Neural cell (in vitro differentiated cells): ENCODE measurements around the gene EDNRB. TPM values are rescaled to one million over a fixed set of nuclear protein-coding genes. Genes with fewer than 3 reads are reported as not detected.

Source experiments
- H2AFZ ChIP-seq: fragments of 200-600, 300-800 bp; sonication (generic), shearing (Covaris generic); 2 replicates; pipeline ENCODE4 v1.6.0; 2014; ENCODE audit warnings: low read depth, mild to moderate bottlenecking, antibody characterized with exemption, low read length, moderate library complexity
- H3F3A ChIP-seq: fragments of 200-600 bp; shearing (Covaris generic); 2 replicates; pipeline ENCODE4 v1.6.1; 2016; ENCODE audit warnings: mild to moderate bottlenecking, moderate library complexity, mixed read lengths, antibody characterized with exemption, low read length; ENCODE audit not compliant: insufficient read depth, poor library complexity, severe bottlenecking
- H3K27ac ChIP-seq: fragments of 200-600, 300-800 bp; sonication (generic), shearing (Covaris generic); 2 replicates; pipeline ENCODE4 v1.5.1; 2014; ENCODE audit warnings: mild to moderate bottlenecking, low read length, moderate library complexity
- H3K27me3 ChIP-seq: fragments of 300-800, 200-600 bp; sonication (generic), shearing (Covaris generic); 2 replicates; pipeline ENCODE4 v1.6.0; 2014; ENCODE audit warnings: mild to moderate bottlenecking, low read depth, low read length, moderate library complexity; ENCODE audit not compliant: insufficient read depth
- H3K36me3 ChIP-seq: fragments of 300-800, 200-600 bp; sonication (generic), shearing (Covaris generic); 2 replicates; pipeline ENCODE4 v1.5.1; 2014; ENCODE audit warnings: mild to moderate bottlenecking, antibody characterized with exemption, low read length, moderate library complexity; ENCODE audit not compliant: insufficient read depth
- H3K4me2 ChIP-seq: fragments of 300-800, 200-600 bp; sonication (generic), shearing (Covaris generic); 2 replicates; pipeline ENCODE4 v1.6.0; 2014; ENCODE audit warnings: mild to moderate bottlenecking, low read length
- H3K4me3 ChIP-seq: fragments of 300-800, 200-600 bp; sonication (generic), shearing (Covaris generic); 2 replicates; pipeline ENCODE4 v1.5.1; 2014; ENCODE audit warnings: mild to moderate bottlenecking, low read length, moderate library complexity
- H3K79me2 ChIP-seq: fragments of 200-600 bp; shearing (Covaris generic); replicated peaks from 2 replicates; pipeline ENCODE4 v1.6.0; 2014; ENCODE audit warnings: mild to moderate bottlenecking, low read length, moderate library complexity; ENCODE audit not compliant: insufficient read depth
- H3K9ac ChIP-seq: fragments of 300-800, 200-600 bp; sonication (generic), shearing (Covaris generic); 2 replicates; pipeline ENCODE4 v1.6.1; 2016; ENCODE audit warnings: mild to moderate bottlenecking, low read length, mixed read lengths
- H3K9me2 ChIP-seq: fragments of 200-600 bp; shearing (Covaris generic); 2 replicates; pipeline ENCODE4 v1.6.1; 2016; ENCODE audit warnings: mild to moderate bottlenecking, low read length, mixed read lengths; ENCODE audit not compliant: insufficient read depth
- H3K9me3 ChIP-seq: fragments of 200-600, 300-800 bp; sonication (generic), shearing (Covaris generic); 2 replicates; pipeline ENCODE4 v1.6.1; 2016; ENCODE audit warnings: mild to moderate bottlenecking, mixed run types, low read length, moderate library complexity, mixed read lengths
- H4K20me1 ChIP-seq: fragments of 200-600 bp; shearing (Covaris generic); 2 replicates; pipeline ENCODE4 v1.6.1; 2016; ENCODE audit warnings: mild to moderate bottlenecking, mixed run types; ENCODE audit not compliant: insufficient read depth
- CTCF ChIP-seq: fragments of 450-650 bp; IDR thresholded peaks from 2 replicates; pipeline ENCODE4 v1.5.1; 2014; ENCODE audit warnings: antibody characterized with exemption, mild to moderate bottlenecking, moderate library complexity; ENCODE audit not compliant: poor library complexity, severe bottlenecking
- EP300 ChIP-seq: fragments of 450-650 bp; conservative IDR thresholded peaks from 2 replicates; pipeline ENCODE4 v1.6.1; 2014; ENCODE audit warnings: antibody characterized with exemption, mild to moderate bottlenecking, moderate library complexity; ENCODE audit not compliant: poor library complexity, severe bottlenecking
- EZH2 ChIP-seq: fragments of 200-600, 300-800 bp; shearing (Covaris generic), sonication (generic); IDR thresholded peaks from 2 replicates; pipeline ENCODE4 v1.6.1; 2014; ENCODE audit warnings: antibody characterized with exemption, low read length, borderline replicate concordance, mild to moderate bottlenecking; ENCODE audit not compliant: insufficient read depth, poor library complexity, severe bottlenecking
- MXI1 ChIP-seq: fragments of 450-650 bp; conservative IDR thresholded peaks from 2 replicates; pipeline ENCODE4 v1.6.1; 2014; ENCODE audit warnings: antibody characterized with exemption, mild to moderate bottlenecking; ENCODE audit not compliant: poor library complexity, severe bottlenecking
- POLR2AphosphoS5 ChIP-seq: IDR thresholded peaks from 2 replicates; pipeline ENCODE4 v1.6.1; 2012
- RAD21 ChIP-seq: fragments of 450-650 bp; conservative IDR thresholded peaks from 2 replicates; pipeline ENCODE4 v1.6.1; 2014; ENCODE audit warnings: antibody characterized with exemption, mild to moderate bottlenecking, moderate library complexity
- REST ChIP-seq: IDR thresholded peaks from 2 replicates; pipeline ENCODE4 v1.6.1; 2012; ENCODE audit warnings: borderline replicate concordance
- SMC3 ChIP-seq: fragments of 450-650 bp; conservative IDR thresholded peaks from 2 replicates; pipeline ENCODE4 v1.6.1; 2014; ENCODE audit warnings: antibody characterized with exemption, mild to moderate bottlenecking, moderate library complexity; ENCODE audit not compliant: poor library complexity
- TAF1 ChIP-seq: IDR thresholded peaks from 2 replicates; pipeline ENCODE4 v1.6.1; 2012; ENCODE audit warnings: low read depth
- polyA minus RNA-seq: library from RNA; depleted of rRNA, polyadenylated mRNA; stranded (reverse); fragments of >200 nt; gene quantifications from 2 replicates; pipeline ENCODE4 v1.2.3, GENCODE V29; 2014
- polyA plus RNA-seq: library from polyadenylated mRNA; depleted of rRNA; stranded (reverse); fragments of >200 nt; gene quantifications from 2 replicates; pipeline ENCODE4 v1.2.3, GENCODE V29; 2014

The EDNRB gene
- 0.20 TPM in 1 of 2 replicates, not detected in the other for polyA plus RNA-seq
- 0.24 TPM in 1 of 2 replicates, not detected in the other for polyA minus RNA-seq

GRCh38 chr13:77918391-77919245 lies at the start of gene EDNRB:
EDNRB (minus strand) TSS chr13:77918831; CDS start chr13:77918573, 258 bp downstream.
- Histone ChIP-seq H3K9me2 (no peaks in the 10 kb centered on the region), H3K4me3 (peak within 1 kb of the TSS; percentile 62), H3K27ac (no peak within 1 kb of the TSS), H4K20me1 (no peaks in the 10 kb centered on the region), H3K36me3 (no peaks in the 10 kb centered on the region), H3K27me3 (no peaks in the 10 kb centered on the region), H3K4me2 (no peak within 1 kb of the TSS), H3K9ac (no peak within 1 kb of the TSS), H3K79me2 (no peaks in the 10 kb centered on the region), H2AFZ (no peak within 1 kb of the TSS), H3K9me3 (no peaks in the 10 kb centered on the region), H3F3A (no peaks in the 10 kb centered on the region)
- no peak for TF ChIP-seq POLR2AphosphoS5
- TF ChIP-seq RAD21: no peak
- TF ChIP-seq EP300: no peak
- TF ChIP-seq SMC3: no peak
- TF ChIP-seq EZH2: no peak
- no peak for TF ChIP-seq REST
- no peak for TF ChIP-seq TAF1
- no peak for TF ChIP-seq CTCF
- no peak for TF ChIP-seq MXI1

DNA sequence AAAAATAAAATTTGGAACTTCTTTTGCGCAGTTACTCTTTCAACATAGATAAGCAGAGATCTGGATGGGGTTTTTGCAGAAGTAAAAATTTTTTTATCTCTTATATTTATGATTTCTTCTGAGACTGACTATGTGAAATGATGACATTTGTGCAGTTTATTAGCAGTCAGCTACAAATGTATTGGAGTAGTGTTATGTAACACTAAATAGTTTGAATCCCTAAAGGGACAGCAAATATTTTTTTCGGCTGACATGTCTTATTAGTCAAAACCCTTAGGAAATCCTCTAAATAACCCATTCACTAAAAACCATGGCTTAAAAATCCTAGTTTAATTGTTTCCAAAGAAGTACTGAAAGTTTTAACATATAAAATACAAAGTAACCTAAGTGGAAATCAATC lies 48.0 kb upstream of the EDNRB start:
- no peaks in the 10 kb centered on the region for H3K79me2 ChIP-seq

More for the DNA sequence above, 48.0 kb upstream of the EDNRB start:
- Histone ChIP-seq H3K27me3 (no peaks in the 10 kb centered on the region), H3K36me3 (no peaks in the 10 kb centered on the region), H4K20me1 (no peaks in the 10 kb centered on the region), H3K4me3 (no peak overlapping the region), H3K27ac (no peak overlapping the region), H3K9me2 (no peaks in the 10 kb centered on the region), H3F3A (no peaks in the 10 kb centered on the region), H3K9me3 (no peaks in the 10 kb centered on the region), H2AFZ (no peak overlapping the region), H3K4me2 (no peak overlapping the region), H3K9ac (no peak overlapping the region)
- TF ChIP-seq CTCF: no peak
- no peak for TF ChIP-seq TAF1
- TF ChIP-seq RAD21: no peak
- no peak for TF ChIP-seq EZH2
- no peak for TF ChIP-seq EP300
- no peak for TF ChIP-seq POLR2AphosphoS5
- TF ChIP-seq SMC3: no peak
- TF ChIP-seq REST: no peak
- no peak for TF ChIP-seq MXI1
